Prostate gland (tissue), 2 donors: ENCODE measurements around the gene TBC1D9B. TPM values are rescaled to one million over a fixed set of nuclear protein-coding genes. Genes with fewer than 3 reads are reported as not detected.

ENCODE experiments used
- DNase-seq: peaks from one replicate; pipeline ENCODE4 v3.0.0-alpha.2; 2019; ENCODE audit warnings: low spot score
- H3K27ac ChIP-seq, 2 donors: fragments of 200-600 bp; sonication (generic); 2 replicates each; pipeline ENCODE4 v1.5.1; 2017 to 2019
- H3K27me3 ChIP-seq: fragments of 200-600 bp; sonication (generic); replicated peaks from 2 replicates; pipeline ENCODE4 v1.5.1; 2019; ENCODE audit not compliant: insufficient read depth
- H3K36me3 ChIP-seq, 2 donors: fragments of 200-600 bp; sonication (generic); 1 replicate in 1 of 2; 2 replicates in 1 of 2; pipeline versions ENCODE4 v1.5.1 to v1.8.1; 2017 to 2019
- H3K4me1 ChIP-seq: fragments of 200-600 bp; sonication (generic); replicated peaks from 2 replicates; pipeline ENCODE4 v1.5.1; 2019
- H3K4me3 ChIP-seq, 2 donors: fragments of 200-600 bp; sonication (generic); 2 replicates each; pipeline ENCODE4 v1.5.1; 2017 to 2019
- H3K9me3 ChIP-seq: fragments of 200-600 bp; sonication (generic); 2 replicates; pipeline ENCODE4 v1.5.1; 2017
- CTCF ChIP-seq, 4 experiments: fragments of 200-600 bp in 2 of 4; fragments of 450-650 bp in 2 of 4; sonication (generic) in 2 of 4; IDR thresholded peaks; 1 replicate in 3 of 4; 2 replicates in 1 of 4; pipeline ENCODE4 v1.5.1; 2016 to 2019; ENCODE audit warnings: antibody characterized with exemption in 4 of 4, mild to moderate bottlenecking in 2 of 4, moderate library complexity in 2 of 4
- POLR2A ChIP-seq: fragments of 450-650 bp; IDR thresholded peaks from one replicate; pipeline ENCODE4 v1.6.1; 2016; ENCODE audit warnings: antibody characterized with exemption, mild to moderate bottlenecking
- POLR2AphosphoS5 ChIP-seq: sonication (generic); formaldehyde crosslinking; IDR thresholded peaks from one replicate; pipeline ENCODE4 v1.6.1; 2017; ENCODE audit warnings: antibody characterized with exemption
- WGBS: methylation state at CpG from one replicate; pipeline ENCODE4 v1.1.5; 2018; 5-methylcytosine and 5-hydroxymethylcytosine counted together
- intact Hi-C: fragments of 100-400 bp; cut with DNase I; formaldehyde crosslinking; loops from one replicate; pipeline ENCODE4 v1.14.2; 2022
- total RNA-seq, 2 donors: library from RNA; depleted of rRNA; stranded (reverse); fragments of >200 nt; gene quantifications; one replicate each; pipeline ENCODE4 v1.1.0, GENCODE V29; 2016

TBC1D9B gene
- total RNA-seq, 2 donors from 2014 or later = 64.1 to 163 TPM

GRCh38 chr5:179936976-179937681 is 29.4 kb upstream of the TBC1D9B start:
- Histone ChIP-seq H3K9me3 (no peaks in the 10 kb centered on the region), H3K4me3 (no peak overlapping the region), H3K4me1 (no peaks in the 10 kb centered on the region), H3K36me3 (no peaks in the 10 kb centered on the region), H3K27ac (no peak overlapping the region), H3K27me3 (no peaks in the 10 kb centered on the region)
- TF ChIP-seq POLR2A (no peak), CTCF (IDR thresholded peaks at IDR 0.05) (no peak), POLR2AphosphoS5 (no peak)
- WGBS = 97% methylated on average over 13 of the region's 13 CpGs
- no peak for DNase-seq
- intact Hi-C loops = no loop called here

GRCh38 chr5:179930788-179931473 is 23.2 kb upstream of the TBC1D9B start:
- Histone ChIP-seq H3K4me3 (no peak overlapping the region), H3K4me1 (no peaks in the 10 kb centered on the region), H3K36me3 (no peaks in the 10 kb centered on the region), H3K27me3 (no peaks in the 10 kb centered on the region), H3K9me3 (no peaks in the 10 kb centered on the region), H3K27ac (no peak overlapping the region)
- TF ChIP-seq CTCF (IDR thresholded peaks at IDR 0.05) = no peak
- TF ChIP-seq POLR2A = no peak
- TF ChIP-seq POLR2AphosphoS5 = no peak
- intact Hi-C loops = no loop called here
- WGBS = 69% methylated on average over 8 of the region's 8 CpGs
- DNase-seq = no peak

- TF ChIP-seq CTCF (IDR thresholded peaks at IDR 0.05) = no peak
- TF ChIP-seq POLR2AphosphoS5 = no peak
- no peak for TF ChIP-seq POLR2A
- H3K4me3 ChIP-seq = no peak overlapping the region
- intact Hi-C loops = no loop called here
- no peaks in the 10 kb centered on the region for H3K4me1 ChIP-seq
- no peaks in the 10 kb centered on the region for H3K36me3 ChIP-seq
- no peak overlapping the region for H3K27ac ChIP-seq
- H3K27me3 ChIP-seq = no peaks in the 10 kb centered on the region
- H3K9me3 ChIP-seq = no peaks in the 10 kb centered on the region
- no peak for DNase-seq
- 88% methylated on average over 7 of the region's 7 CpGs for WGBS
Observed at GRCh38 chr5:179927824-179928223, 20.1 kb upstream of the TBC1D9B start.

- TF ChIP-seq POLR2A = no peak
- TF ChIP-seq POLR2AphosphoS5 = no peak
- no peak for TF ChIP-seq CTCF (IDR thresholded peaks at IDR 0.05)
- Histone ChIP-seq H3K27me3 (no peaks in the 10 kb centered on the region), H3K4me3 (no peak overlapping the region), H3K36me3 (no peaks in the 10 kb centered on the region), H3K4me1 (no peaks in the 10 kb centered on the region), H3K9me3 (no peaks in the 10 kb centered on the region), H3K27ac (no peak overlapping the region)
- no peak for DNase-seq
- intact Hi-C loops = no loop called here
- 87% methylated on average over 8 of the region's 8 CpGs for WGBS
Observed at GRCh38 chr5:179926657-179927056, 19.0 kb upstream of the TBC1D9B start.

GRCh38 chr5:179923436-179923835 is 15.7 kb upstream of the TBC1D9B start:
- Histone ChIP-seq H3K9me3 (no peaks in the 10 kb centered on the region), H3K4me3 (no peak overlapping the region), H3K36me3 (no peaks in the 10 kb centered on the region), H3K27me3 (no peaks in the 10 kb centered on the region), H3K27ac (no peak overlapping the region), H3K4me1 (no peaks in the 10 kb centered on the region)
- no peak for DNase-seq
- intact Hi-C loops = no loop called here
- TF ChIP-seq POLR2AphosphoS5 = no peak
- no peak for TF ChIP-seq CTCF (IDR thresholded peaks at IDR 0.05)
- no peak for TF ChIP-seq POLR2A
- WGBS = 84% methylated on average over 6 of the region's 6 CpGs
